ENCODE data around the gene CTNNBIP1. TPM values are rescaled to one million over a fixed set of nuclear protein-coding genes. Genes with fewer than 3 reads are reported as not detected.

The CTNNBIP1 gene
- total and polyA plus RNA-seq, 9 of the 15 experiments (the other 6 are each of a cell fraction or from before 2014, with no cell fraction given): 0.65 to 29.2 (median 14.7) TPM

- TF ChIP-seq ZBTB49 (CRISPR knock-in tag; IDR thresholded peaks at IDR 0.05; ENCODE audit: borderline replicate concordance): no peak
- TF ChIP-seq ZBTB11 (CRISPR knock-in tag; IDR thresholded peaks at IDR 0.05): no peak
- TF ChIP-seq, protein P1, sequence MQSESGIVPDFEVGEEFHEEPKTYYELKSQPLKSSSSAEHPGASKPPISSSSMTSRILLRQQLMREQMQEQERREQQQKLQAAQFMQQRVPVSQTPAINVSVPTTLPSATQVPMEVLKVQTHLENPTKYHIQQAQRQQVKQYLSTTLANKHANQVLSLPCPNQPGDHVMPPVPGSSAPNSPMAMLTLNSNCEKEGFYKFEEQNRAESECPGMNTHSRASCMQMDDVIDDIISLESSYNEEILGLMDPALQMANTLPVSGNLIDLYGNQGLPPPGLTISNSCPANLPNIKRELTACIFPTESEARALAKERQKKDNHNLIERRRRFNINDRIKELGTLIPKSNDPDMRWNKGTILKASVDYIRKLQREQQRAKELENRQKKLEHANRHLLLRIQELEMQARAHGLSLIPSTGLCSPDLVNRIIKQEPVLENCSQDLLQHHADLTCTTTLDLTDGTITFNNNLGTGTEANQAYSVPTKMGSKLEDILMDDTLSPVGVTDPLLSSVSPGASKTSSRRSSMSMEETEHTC (IDR thresholded peaks at IDR 0.05): no peak
- 0 out of 2 replicates have a peak, but pooled peaks have one; percentile 17 for TF ChIP-seq SOX6 (IDR thresholded peaks at IDR 0.05)
- TF ChIP-seq GABPA (tag; conservative IDR thresholded peaks at IDR 0.05; ENCODE audit: low read depth): no peak
- TF ChIP-seq SNAPC5 (CRISPR knock-in tag; IDR thresholded peaks at IDR 0.05): no peak
- no peak for TF ChIP-seq YBX1 (IDR thresholded peaks at IDR 0.05)
- TF ChIP-seq KDM4B (IDR thresholded peaks at IDR 0.05; ENCODE audit: borderline replicate concordance in 2 of 2, low read depth in 1 of 2): no peak
- TF ChIP-seq HNRNPK (IDR thresholded peaks at IDR 0.05; ENCODE audit: low read depth, low read length, poor library complexity, severe bottlenecking): no peak
- TF ChIP-seq ZNF232 (CRISPR knock-in tag; IDR thresholded peaks at IDR 0.05): no peak
- no peak for TF ChIP-seq SMARCA4 (IDR thresholded peaks at IDR 0.05)
- no peak for TF ChIP-seq ZNF512 (tag; IDR thresholded peaks at IDR 0.05)
- no peak for TF ChIP-seq HEY1 (CRISPR knock-in tag; IDR thresholded peaks at IDR 0.05; ENCODE audit: borderline replicate concordance)
- no peak for TF ChIP-seq MBD1 (CRISPR knock-in tag; IDR thresholded peaks at IDR 0.05)
- TF ChIP-seq ZNF134 (CRISPR knock-in tag; conservative IDR thresholded peaks at IDR 0.05): no peak
Measured at GRCh38 chr1:9867408-9868243, 42.4 kb downstream of the CTNNBIP1 start (continued).
